Measurements from ENCODE around the gene SYT3.

GRCh38 chr19:50573741-50574461 lies 65.8 kb downstream of the SYT3 start:
- TF ChIP-seq HDGF (IDR thresholded peaks at IDR 0.05; ENCODE audit: borderline replicate concordance) = no peak
- TF ChIP-seq ELF4 (IDR thresholded peaks at IDR 0.05) = no peak
- TF ChIP-seq SP1 (IDR thresholded peaks at IDR 0.05) = no peak
- TF ChIP-seq BHLHE40 (IDR thresholded peaks at IDR 0.05; ENCODE audit: borderline replicate concordance) = no peak
- no peak for TF ChIP-seq ARNT (IDR thresholded peaks at IDR 0.05)
- TF ChIP-seq NFRKB (IDR thresholded peaks at IDR 0.05) = no peak
- no peak for TF ChIP-seq SUZ12 (IDR thresholded peaks at IDR 0.05)
- TF ChIP-seq FOXM1 (IDR thresholded peaks at IDR 0.05; ENCODE audit: borderline replicate concordance) = no peak

All from HEK293T (cell line).